H1 (cell line): ENCODE measurements around the gene CDRT4. TPM values are rescaled to one million over a fixed set of nuclear protein-coding genes. Genes with fewer than 3 reads are reported as not detected.

Experiments used
- CTCF ChIA-PET: fragments of 300-600 bp; sonication (Branson Sonifier 250); formaldehyde crosslinking; loops from one replicate; lab custom pipeline; 2021; ENCODE audit not compliant: partially characterized antibody; lab: Charles Lee
- POLR2A ChIA-PET: fragments of 300-600 bp; sonication (Branson Sonifier 250); formaldehyde crosslinking; loops from one replicate; lab custom pipeline; 2021; ENCODE audit warnings: inconsistent platforms; ENCODE audit not compliant: partially characterized antibody; lab: Charles Lee
- DNase-seq, 2 experiments: peaks; one replicate each; pipeline versions ENCODE4 v3.0.0 to v3.0.0-alpha.2; 2010 to 2022; ENCODE audit warnings: low spot score in 2 of 2, low read depth in 1 of 2, mixed read lengths in 1 of 2
- FAIRE-seq: peaks from 2 replicates; lab custom pipeline; 2011; peaks lifted over from hg19 to GRCh38; lab: Jason Lieb, UNC
- H2AFZ ChIP-seq: 2 replicates; pipeline ENCODE4 v1.8.1; 2012; ENCODE audit warnings: low read length, inconsistent platforms
- H2AK5ac ChIP-seq: 2 replicates; pipeline ENCODE4 v1.6.1; 2013; ENCODE audit warnings: low read depth, low read length
- H2BK120ac ChIP-seq: replicated peaks from 2 replicates; pipeline ENCODE3; 2013; ENCODE audit warnings: low read depth, low read length, inconsistent platforms
- H2BK12ac ChIP-seq: 2 replicates; pipeline ENCODE4 v1.6.1; 2013; ENCODE audit warnings: low read depth, low read length
- H2BK15ac ChIP-seq: 2 replicates; pipeline ENCODE4 v1.6.1; 2013; ENCODE audit warnings: low read length
- H2BK20ac ChIP-seq: 2 replicates; pipeline ENCODE4 v1.6.1; 2013; ENCODE audit warnings: low read length
- H2BK5ac ChIP-seq: 2 replicates; pipeline ENCODE4 v1.6.1; 2013; ENCODE audit warnings: low read depth, low read length
- H3K14ac ChIP-seq: 2 replicates; pipeline ENCODE4 v1.6.1; 2013; ENCODE audit warnings: inconsistent platforms; ENCODE audit not compliant: insufficient read length
- H3K18ac ChIP-seq: 2 replicates; pipeline ENCODE4 v1.6.1; 2013; ENCODE audit warnings: low read length; ENCODE audit errors: extremely low read depth
- H3K23ac ChIP-seq: 2 replicates; pipeline ENCODE4 v1.6.1; 2013; ENCODE audit warnings: inconsistent platforms; ENCODE audit not compliant: insufficient read length
- H3K23me2 ChIP-seq: 2 replicates; pipeline ENCODE4 v1.6.1; 2013; ENCODE audit warnings: low read depth, low read length
- H3K27ac ChIP-seq: 2 replicates; pipeline ENCODE4 v1.6.1; 2011; ENCODE audit warnings: low read depth, low read length, inconsistent platforms
- H3K27me3 ChIP-seq, 4 experiments: replicated peaks in 1 of 4; 1 replicate in 1 of 4; 2 replicates in 3 of 4; pipeline versions ENCODE4 v1.6.1 to v1.8.1; 2011 to 2013; ENCODE audit warnings: low read length in 3 of 4, mild to moderate bottlenecking in 3 of 4, inconsistent platforms in 2 of 4, mixed read lengths in 2 of 4, moderate library complexity in 1 of 4; ENCODE audit not compliant: control insufficient read depth in 3 of 4, insufficient read depth in 3 of 4; ENCODE audit errors: extremely low read depth in 1 of 4
- H3K36me3 ChIP-seq, 4 experiments: 2 replicates each; pipeline versions ENCODE4 v1.6.1 to v1.8.1; 2011 to 2013; ENCODE audit warnings: mild to moderate bottlenecking in 4 of 4, low read length in 3 of 4, moderate library complexity in 2 of 4, control low read depth in 1 of 4, inconsistent platforms in 1 of 4; ENCODE audit not compliant: insufficient read depth in 4 of 4, control insufficient read depth in 2 of 4
- H3K4ac ChIP-seq: replicated peaks from 2 replicates; pipeline ENCODE3; 2013; ENCODE audit warnings: low read length, low read depth, mixed read lengths, inconsistent platforms; ENCODE audit not compliant: insufficient read length
- H3K4me1 ChIP-seq, 4 experiments: replicated peaks in 1 of 4; 1 replicate in 1 of 4; 2 replicates in 3 of 4; pipeline versions ENCODE4 v1.6.1 to v1.8.1; 2011 to 2013; ENCODE audit warnings: low read length in 3 of 4, inconsistent platforms in 2 of 4, mixed read lengths in 1 of 4; ENCODE audit not compliant: insufficient read depth in 4 of 4, control insufficient read depth in 3 of 4
- H3K4me2 ChIP-seq, 2 experiments: 2 replicates each; pipeline versions ENCODE4 v1.6.1 to v1.8.1; 2011 to 2013; ENCODE audit warnings: low read depth in 2 of 2, low read length in 2 of 2, control low read depth in 1 of 2, inconsistent platforms in 1 of 2, mild to moderate bottlenecking in 1 of 2; ENCODE audit not compliant: insufficient read depth in 1 of 2
- H3K4me3 ChIP-seq, 4 experiments: fragments of 200-600, 300-600 bp in 1 of 4; sonication (generic), shearing (Covaris generic), sonication (Bioruptor Twin) in 1 of 4; 2 replicates each; pipeline versions ENCODE4 v1.5.1 to v1.8.1; 2011 to 2016; ENCODE audit warnings: low read length in 4 of 4, low read depth in 3 of 4, control low read depth in 2 of 4, inconsistent platforms in 2 of 4, mild to moderate bottlenecking in 2 of 4, mixed read lengths in 1 of 4, moderate library complexity in 1 of 4; ENCODE audit not compliant: insufficient read depth in 2 of 4; ENCODE audit errors: extremely low read depth in 1 of 4
- H3K56ac ChIP-seq: replicated peaks from 2 replicates; pipeline ENCODE3; 2013; ENCODE audit warnings: low read depth, mild to moderate bottlenecking, mixed read lengths, low read length, inconsistent platforms; ENCODE audit not compliant: insufficient read length
- H3K79me1 ChIP-seq: 2 replicates; pipeline ENCODE4 v1.6.1; 2013; ENCODE audit warnings: low read depth, low read length, control low read depth
- H3K79me2 ChIP-seq, 2 experiments: 2 replicates each; pipeline versions ENCODE4 v1.6.1 to v1.8.1; 2012 to 2013; ENCODE audit warnings: low read length in 2 of 2, mild to moderate bottlenecking in 2 of 2, inconsistent platforms in 1 of 2; ENCODE audit not compliant: insufficient read depth in 2 of 2, control insufficient read depth in 1 of 2
- H3K9ac ChIP-seq, 4 experiments: replicated peaks in 1 of 4; 1 replicate in 1 of 4; 2 replicates in 3 of 4; pipeline versions ENCODE4 v1.6.1 to v1.8.1; 2011 to 2013; ENCODE audit warnings: low read depth in 3 of 4, low read length in 3 of 4, control low read depth in 2 of 4, mild to moderate bottlenecking in 2 of 4, moderate library complexity in 2 of 4, inconsistent platforms in 1 of 4; ENCODE audit errors: extremely low read depth in 1 of 4
- H3K9me3 ChIP-seq, 2 experiments: 2 replicates each; pipeline versions ENCODE4 v1.6.1 to v1.8.1; 2012 to 2013; ENCODE audit warnings: mild to moderate bottlenecking in 2 of 2, moderate library complexity in 2 of 2, control low read depth in 1 of 2, inconsistent platforms in 1 of 2, low read depth in 1 of 2, low read length in 1 of 2, mixed read lengths in 1 of 2; ENCODE audit not compliant: insufficient read depth in 2 of 2
- H4K20me1 ChIP-seq, 2 experiments: replicated peaks in 1 of 2; 2 replicates each; pipeline versions ENCODE3 to v1.8.1; 2011 to 2013; ENCODE audit warnings: inconsistent platforms in 2 of 2, low read length in 2 of 2, mild to moderate bottlenecking in 1 of 2; ENCODE audit not compliant: insufficient read depth in 2 of 2, control insufficient read depth in 1 of 2
- H4K5ac ChIP-seq: 2 replicates; pipeline ENCODE4 v1.6.1; 2013; ENCODE audit warnings: low read length, low read depth, mixed read lengths, inconsistent platforms; ENCODE audit not compliant: insufficient read length
- H4K8ac ChIP-seq: 2 replicates; pipeline ENCODE4 v1.8.0; 2013; ENCODE audit warnings: mild to moderate bottlenecking, moderate library complexity, low read length, inconsistent platforms; ENCODE audit not compliant: insufficient read depth; ENCODE audit errors: extremely low read depth
- H4K91ac ChIP-seq: replicated peaks from 2 replicates; pipeline ENCODE3; 2013; ENCODE audit warnings: low read length, mixed read lengths, inconsistent platforms; ENCODE audit not compliant: insufficient read length
- CBX8 ChIP-seq: fragments of 300-800, 300-1000 bp; sonication (generic); IDR thresholded peaks from 2 replicates; pipeline ENCODE4 v1.7.1; 2016; ENCODE audit warnings: low read depth, low read length, borderline replicate concordance
- CEBPB ChIP-seq: IDR thresholded peaks from 2 replicates; pipeline ENCODE4 v1.6.1; 2012; ENCODE audit warnings: low read depth, low read length
- CTCF ChIP-seq, 3 experiments: IDR thresholded peaks; 1 replicate in 2 of 3; 2 replicates in 1 of 3; pipeline versions ENCODE4 v1.5.1 to v1.6.1; 2011; ENCODE audit warnings: low read length in 3 of 3, mild to moderate bottlenecking in 3 of 3, inconsistent platforms in 2 of 3, low read depth in 1 of 3, moderate library complexity in 1 of 3; ENCODE audit not compliant: insufficient read depth in 1 of 3; ENCODE audit errors: control extremely low read depth in 1 of 3
- FOSL1 ChIP-seq: IDR thresholded peaks from 2 replicates; pipeline ENCODE4 v1.6.1; 2011; ENCODE audit warnings: mild to moderate bottlenecking, low read depth, low read length, moderate library complexity; ENCODE audit not compliant: insufficient read depth
- GABPA ChIP-seq: IDR thresholded peaks from 2 replicates; pipeline ENCODE4 v1.6.1; 2011; ENCODE audit warnings: mild to moderate bottlenecking, low read length, moderate library complexity, borderline replicate concordance; ENCODE audit not compliant: insufficient read depth
- KDM1A ChIP-seq: fragments of 200-600, 300-600 bp; sonication (generic); IDR thresholded peaks from 2 replicates; pipeline ENCODE4 v1.7.1; 2016; ENCODE audit warnings: mild to moderate bottlenecking, low read length, borderline replicate concordance
- KDM4A ChIP-seq: IDR thresholded peaks from one replicate; pipeline ENCODE4 v1.7.1; 2012; ENCODE audit warnings: low read depth, mild to moderate bottlenecking, moderate library complexity, low read length, inconsistent platforms; ENCODE audit not compliant: severe bottlenecking
- POLR2A ChIP-seq, 2 experiments: IDR thresholded peaks; 1 replicate in 1 of 2; 2 replicates in 1 of 2; pipeline ENCODE4 v1.6.1; 2011; ENCODE audit warnings: low read depth in 2 of 2, low read length in 2 of 2, mild to moderate bottlenecking in 2 of 2; ENCODE audit errors: control extremely low read depth in 1 of 2
- ZNF274 ChIP-seq: IDR thresholded peaks from 2 replicates; pipeline ENCODE4 v1.7.0; 2012; ENCODE audit warnings: low read length, borderline replicate concordance; ENCODE audit errors: extremely low read depth
- WGBS, 2 experiments: shearing (Covaris generic) in 1 of 2; methylation state at CpG; one replicate each; pipeline versions ENCODE4 v1.1.6 to v1.1.7; 2013 to 2015; ENCODE audit warnings: low lambda C conversion rate in 2 of 2, mixed read lengths in 2 of 2, inconsistent platforms in 1 of 2, low coverage in 1 of 2, missing lambda C conversion rate in 1 of 2; ENCODE audit not compliant: insufficient replicate concordance in 2 of 2, insufficient coverage in 1 of 2, insufficient read length in 1 of 2; ENCODE audit errors: extremely low coverage in 1 of 2, missing lambda C conversion rate in 1 of 2; 5-methylcytosine and 5-hydroxymethylcytosine counted together
- polyA plus RNA-seq, 7 experiments: library from polyadenylated mRNA; depleted of rRNA in 3 of 7; stranded (reverse) in 5 of 7; unstranded in 2 of 7; fragments of >200 nt in 5 of 7; fragments of 200-250 nt in 2 of 7; gene quantifications; 1 replicate in 5 of 7; 2 replicates in 1 of 7; 4 replicates in 1 of 7; pipeline versions ENCODE4 v1.2.1 to v1.2.3, GENCODE V29; 2011 to 2013; ENCODE audit warnings: missing spikeins in 2 of 7, mixed read lengths in 2 of 7
- total RNA-seq: library from RNA; stranded (reverse); fragmentation: NEBNext Ultra II Directional; extraction: Animal tissue kit (Norgen Biotek cat#: 25700); gene quantifications from 2 replicates; pipeline ENCODE4 v1.2.1, GENCODE V29; 2021

CDRT4 gene
- total and polyA plus RNA-seq, 2 of the 8 experiments (the other 6 are each of a cell fraction or from before 2014, with no cell fraction given): 2.6 to 5.6 TPM

GRCh38 chr17:15496735-15497670 is 29.6 kb upstream of the CDRT4 start:
- no peak overlapping the region for H3K14ac ChIP-seq
- no peak overlapping the region for H2BK120ac ChIP-seq
- H2BK5ac ChIP-seq: no peak overlapping the region
- POLR2A ChIA-PET: interaction anchor here (0.6 kb wide), 1 partner anchor 61 kb away, joined by 3 read pairs; no protein-coding TSS in a partner anchor
- no peak overlapping the region for H3K27ac ChIP-seq
- no peak overlapping the region for H3K4me2 ChIP-seq
- no peak overlapping the region for H4K8ac ChIP-seq
- H3K79me2 ChIP-seq: no peaks in the 10 kb centered on the region
- no peak overlapping the region for H3K23ac ChIP-seq
- FAIRE-seq (no peak), DNase-seq (no peak)
- no peaks in the 10 kb centered on the region for H4K20me1 ChIP-seq
- no peak overlapping the region for H3K9ac ChIP-seq
- no peak overlapping the region for H2BK15ac ChIP-seq
- H4K5ac ChIP-seq: no peak overlapping the region
- 93% methylated on average over 7 of the region's 7 CpGs; no CpG with 5 or more reads in 1 of the 2 experiments for WGBS, 2 experiments
- no peak overlapping the region for H2BK12ac ChIP-seq
- H3K23me2 ChIP-seq: no peaks in the 10 kb centered on the region
- H3K4me3 ChIP-seq: no peak overlapping the region
- CTCF ChIA-PET: interaction anchor here (1.1 to 3.4 kb wide), 3 partner anchors 239 to 250 kb away, joined by 3 to 14 read pairs (median 6); no protein-coding TSS in a partner anchor
- H3K4ac ChIP-seq: no peak overlapping the region
- no peak overlapping the region for H2AK5ac ChIP-seq
- 0 out of 8 replicates have a peak, but pooled peaks cover 0 to 2% (median 0%) of the 10 kb centered on the region in 4 experiments for H3K36me3 ChIP-seq
- no peaks in the 10 kb centered on the region for H3K27me3 ChIP-seq
- no peak overlapping the region for H3K18ac ChIP-seq
- no peak overlapping the region for H2AFZ ChIP-seq
- H4K91ac ChIP-seq: no peak overlapping the region
- no peak overlapping the region for H2BK20ac ChIP-seq
- H3K4me1 ChIP-seq: peaks cover 0 to 6% (median 3%) of the 10 kb centered on the region in 4 experiments; a peak in 3 of 7 replicates
- H3K79me1 ChIP-seq: no peaks in the 10 kb centered on the region
- H3K9me3 ChIP-seq: no peaks in the 10 kb centered on the region
- H3K56ac ChIP-seq: no peak overlapping the region
- TF ChIP-seq KDM1A (no peak), CTCF (IDR thresholded peaks at IDR 0.05; ENCODE audit: control extremely low read depth in 1 of 3, insufficient read depth in 1 of 3, low read depth in 1 of 3, low read length in 3 of 3) (no peak), CBX8 (no peak), GABPA (no peak), FOSL1 (no peak), KDM4A (no peak), CEBPB (no peak), POLR2A (IDR thresholded peaks at IDR 0.05; ENCODE audit: control extremely low read depth in 1 of 2, low read depth in 2 of 2, low read length in 2 of 2) (no peak), ZNF274 (no peak)
